Mucosa of stomach (tissue), 1 donor: Measurements from ENCODE around the gene GIMD1.
"Not testable (repeated sequence)": the region's sequence is repeated elsewhere in the genome, so short reads cannot be mapped to it uniquely, and the experiment has no call there.

ENCODE experiments used
- H3K27me3 ChIP-seq: one replicate; pipeline ENCODE4 v1.7.0; 2013; ENCODE audit warnings: mild to moderate bottlenecking, low read length; ENCODE audit not compliant: control insufficient read depth, insufficient read depth
- H3K36me3 ChIP-seq: one replicate; pipeline ENCODE4 v1.7.0; 2013; ENCODE audit warnings: low read length; ENCODE audit not compliant: control insufficient read depth, insufficient read depth
- H3K4me1 ChIP-seq: one replicate; pipeline ENCODE4 v1.7.0; 2013; ENCODE audit warnings: mild to moderate bottlenecking, low read length; ENCODE audit not compliant: control insufficient read depth, insufficient read depth
- H3K4me3 ChIP-seq: one replicate; pipeline ENCODE4 v1.7.0; 2013; ENCODE audit warnings: low read length
- H3K9ac ChIP-seq: one replicate; pipeline ENCODE4 v1.7.0; 2013; ENCODE audit warnings: mild to moderate bottlenecking, low read length, moderate library complexity
- H3K9me3 ChIP-seq: one replicate; pipeline ENCODE4 v1.7.0; 2013; ENCODE audit warnings: mild to moderate bottlenecking, low read length, moderate library complexity; ENCODE audit not compliant: control insufficient read depth
- donor health status: Pancreatic carcinoma.

GIMD1 gene

GRCh38 chr4:106368678-106369077, at the start of gene GIMD1:
GIMD1 (minus strand) TSS chr4:106368778; CDS start chr4:106367435, 1,343 bp downstream.
- Histone ChIP-seq H3K36me3 (no peaks in the 10 kb centered on the region), H3K4me3 (no peak within 1 kb of the TSS)

DNA sequence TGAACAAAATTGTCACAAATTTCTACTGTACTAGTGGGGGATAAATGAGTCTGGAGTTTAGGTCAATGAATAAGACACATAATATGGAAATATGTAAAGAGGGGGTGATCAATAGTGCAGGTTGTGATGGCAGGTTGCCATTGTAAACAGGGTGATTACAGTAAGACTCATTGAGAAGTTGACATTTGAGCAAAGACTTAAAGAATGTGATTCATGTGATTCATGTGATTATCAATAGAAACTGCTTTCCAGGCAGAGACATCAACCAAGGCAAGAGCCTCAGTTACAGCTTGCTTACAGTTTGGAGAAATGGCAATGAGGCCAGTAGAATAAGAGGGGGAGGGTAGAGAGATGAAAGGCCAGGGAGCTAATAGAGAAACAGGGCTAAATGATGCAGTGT, 45.8 kb upstream of the GIMD1 start:
- Histone ChIP-seq H3K4me1 (no peaks in the 10 kb centered on the region), H3K4me3 (no peak overlapping the region), H3K36me3 (no peaks in the 10 kb centered on the region), H3K9me3 (no peaks in the 10 kb centered on the region), H3K27me3 (no peaks in the 10 kb centered on the region), H3K9ac (no peak overlapping the region)

More at GRCh38 chr4:106368678-106369077, at the start of gene GIMD1:
- Histone ChIP-seq H3K9ac (no peak within 1 kb of the TSS), H3K27me3 (no peaks in the 10 kb centered on the region), H3K4me1 (no peaks in the 10 kb centered on the region), H3K9me3 (no peaks in the 10 kb centered on the region)

DNA sequence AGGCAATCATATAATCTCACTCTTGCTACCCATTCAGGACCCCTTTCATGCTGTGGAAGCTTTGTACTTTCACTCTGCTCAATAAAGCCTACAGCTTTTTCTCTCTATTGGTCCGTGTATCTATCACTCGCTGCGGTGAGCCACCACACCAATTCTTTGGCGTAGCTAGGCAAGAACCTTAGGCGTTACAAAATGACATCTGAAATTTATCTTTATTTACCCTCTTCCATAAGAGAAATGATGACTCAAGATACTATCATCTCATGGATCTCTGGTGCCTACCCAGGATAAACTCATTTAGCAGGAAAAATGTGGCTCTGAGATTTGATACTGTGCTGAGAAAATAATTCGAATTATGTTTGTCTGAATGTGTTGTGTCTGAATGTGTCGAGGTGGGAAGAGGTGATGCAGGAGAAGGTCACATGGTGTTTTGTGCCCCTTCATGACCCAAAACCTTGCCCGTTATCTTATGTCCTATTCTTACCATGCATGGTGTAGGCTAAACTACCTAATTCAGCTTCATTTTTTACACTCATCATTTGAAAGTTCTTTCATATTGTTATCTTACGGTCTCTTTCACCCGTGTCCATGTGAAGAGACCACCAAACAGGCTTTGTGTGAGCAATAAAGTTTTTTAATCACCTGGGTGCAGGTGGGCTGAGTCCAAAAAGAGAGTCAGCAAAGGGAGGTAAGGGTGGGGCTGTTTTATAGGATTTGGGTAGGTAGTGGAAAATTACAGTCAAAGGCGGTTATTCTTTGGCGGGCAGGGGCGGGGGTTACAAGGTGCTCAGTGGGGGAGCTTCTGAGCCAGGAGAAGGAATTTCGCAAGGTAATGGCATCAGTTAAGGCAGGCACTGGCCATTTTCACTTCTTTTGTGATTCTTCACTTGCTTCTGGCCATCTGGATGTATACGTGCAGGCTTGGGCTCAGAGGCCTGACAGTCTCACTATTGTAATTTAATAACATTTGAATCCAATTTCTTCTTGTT, 41.6 kb upstream of the GIMD1 start:
- Histone ChIP-seq H3K36me3 (no peaks in the 10 kb centered on the region), H3K4me1 (no peaks in the 10 kb centered on the region), H3K4me3 (no peak overlapping the region), H3K9me3 (no peaks in the 10 kb centered on the region), H3K27me3 (no peaks in the 10 kb centered on the region), H3K9ac (no peak overlapping the region)

- H3K9ac ChIP-seq, H3K9me3 ChIP-seq, H3K27me3 ChIP-seq, H3K36me3 ChIP-seq, H3K4me3 ChIP-seq, H3K4me1 ChIP-seq: not testable (repeated sequence)
Observed at GRCh38 chr4:106408004-106408403, 39.4 kb upstream of the GIMD1 start.

DNA sequence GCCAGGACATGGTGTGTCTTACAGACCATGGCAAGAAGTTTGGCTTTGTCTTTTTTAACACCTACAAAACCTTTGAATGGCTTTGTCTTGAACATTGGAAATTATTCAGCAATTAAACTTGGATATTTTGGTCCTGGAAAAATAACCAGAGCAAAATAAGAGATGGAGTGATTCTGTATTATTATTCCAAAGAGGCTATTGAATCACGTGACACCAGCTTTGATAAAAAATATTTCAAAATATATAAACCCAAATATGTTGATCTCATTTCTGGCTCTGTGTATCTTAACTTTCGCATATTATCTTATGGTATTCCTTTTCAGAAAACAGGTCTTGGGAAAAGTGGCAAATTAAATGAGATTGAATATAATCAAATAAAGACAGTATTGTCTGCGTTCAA, 32.6 kb upstream of the GIMD1 start:
- H3K4me1 ChIP-seq, result no peaks in the 10 kb centered on the region
- H3K9me3 ChIP-seq, result no peaks in the 10 kb centered on the region
- no peak overlapping the region for H3K9ac ChIP-seq
- no peak overlapping the region for H3K4me3 ChIP-seq
- H3K36me3 ChIP-seq, result no peaks in the 10 kb centered on the region
- H3K27me3 ChIP-seq, result no peaks in the 10 kb centered on the region

DNA sequence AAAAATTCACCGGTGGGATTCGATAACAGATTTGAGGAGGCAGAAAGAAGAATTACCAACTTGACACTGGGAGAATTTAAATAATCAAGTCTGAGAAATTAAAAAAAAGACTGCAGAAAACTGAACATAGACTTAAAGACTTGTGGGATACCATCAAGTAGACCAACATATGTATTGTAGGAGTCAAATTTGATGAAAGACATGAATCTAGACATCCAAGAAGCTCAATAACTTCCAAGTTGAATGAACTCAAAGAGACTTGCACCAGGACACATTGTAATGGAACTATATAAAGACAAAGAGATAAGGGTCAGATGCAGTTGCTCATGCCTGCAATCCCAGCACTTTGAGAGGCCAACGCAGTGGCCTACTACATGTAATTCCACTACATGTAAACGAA, 30.3 kb upstream of the GIMD1 start:
- not testable (repeated sequence) for H3K9ac ChIP-seq, H3K36me3 ChIP-seq, H3K9me3 ChIP-seq, H3K4me1 ChIP-seq, H3K27me3 ChIP-seq, H3K4me3 ChIP-seq

DNA sequence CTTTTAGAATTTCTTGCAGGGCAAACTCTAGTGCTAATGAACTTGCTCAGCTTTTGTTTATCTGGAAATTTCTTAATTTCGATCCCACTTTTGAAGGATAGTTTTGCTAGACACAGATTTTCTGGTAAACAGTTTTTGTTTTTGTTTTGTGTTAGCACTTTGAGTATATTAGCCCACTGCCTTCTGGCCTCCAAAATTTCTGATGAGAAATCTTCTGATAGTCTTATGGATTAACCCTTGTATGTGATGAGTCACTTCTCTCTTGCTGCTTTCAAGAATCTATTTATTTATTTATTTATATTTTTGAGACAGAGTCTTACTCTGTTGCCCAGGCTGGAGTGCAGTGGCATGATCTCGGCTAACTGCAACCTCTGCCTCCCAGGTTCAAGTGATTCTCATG, 27.0 kb upstream of the GIMD1 start:
- Histone ChIP-seq H3K9me3 (no peaks in the 10 kb centered on the region), H3K4me1 (no peaks in the 10 kb centered on the region), H3K4me3 (no peak overlapping the region), H3K36me3 (no peaks in the 10 kb centered on the region), H3K27me3 (no peaks in the 10 kb centered on the region), H3K9ac (no peak overlapping the region)

DNA sequence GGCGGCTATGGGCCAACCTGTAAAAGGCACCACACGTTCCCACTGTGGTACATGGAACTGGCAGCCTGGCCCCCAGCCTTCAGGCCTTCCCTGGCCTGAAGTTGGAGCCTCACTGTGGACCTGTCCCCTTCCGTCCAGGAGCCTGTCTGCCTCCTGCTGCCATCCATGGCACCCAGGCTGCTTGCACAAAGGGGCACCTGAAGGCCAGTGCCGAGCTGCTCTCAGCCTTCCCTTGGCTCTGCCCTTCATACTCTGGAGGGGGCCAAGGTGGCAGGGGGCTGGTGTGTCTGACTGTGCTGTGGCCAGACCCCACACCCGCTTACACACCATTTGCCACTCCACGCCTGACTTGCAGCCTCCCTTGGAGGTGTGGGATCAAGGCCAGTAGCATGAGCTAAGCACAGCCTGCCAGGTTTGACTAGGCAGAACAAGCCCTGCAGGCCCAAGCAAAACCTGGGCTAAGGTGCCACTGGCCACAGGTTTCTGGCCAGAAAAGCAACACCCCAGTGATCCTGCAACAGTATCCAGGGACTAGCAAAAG, 17.3 kb upstream of the GIMD1 start:
- no peak overlapping the region for H3K4me3 ChIP-seq
- no peaks in the 10 kb centered on the region for H3K4me1 ChIP-seq

GRCh38 chr4:106384878-106385277, 16.3 kb upstream of the GIMD1 start:
- H3K4me1 ChIP-seq, result no peaks in the 10 kb centered on the region
- H3K4me3 ChIP-seq, result no peak overlapping the region
- no peaks in the 10 kb centered on the region for H3K9me3 ChIP-seq
- H3K36me3 ChIP-seq, result no peaks in the 10 kb centered on the region
- H3K9ac ChIP-seq, result no peak overlapping the region
- H3K27me3 ChIP-seq, result no peaks in the 10 kb centered on the region

More for the DNA sequence above, 17.3 kb upstream of the GIMD1 start:
- Histone ChIP-seq H3K27me3 (no peaks in the 10 kb centered on the region), H3K9me3 (no peaks in the 10 kb centered on the region), H3K36me3 (no peaks in the 10 kb centered on the region), H3K9ac (no peak overlapping the region)

DNA sequence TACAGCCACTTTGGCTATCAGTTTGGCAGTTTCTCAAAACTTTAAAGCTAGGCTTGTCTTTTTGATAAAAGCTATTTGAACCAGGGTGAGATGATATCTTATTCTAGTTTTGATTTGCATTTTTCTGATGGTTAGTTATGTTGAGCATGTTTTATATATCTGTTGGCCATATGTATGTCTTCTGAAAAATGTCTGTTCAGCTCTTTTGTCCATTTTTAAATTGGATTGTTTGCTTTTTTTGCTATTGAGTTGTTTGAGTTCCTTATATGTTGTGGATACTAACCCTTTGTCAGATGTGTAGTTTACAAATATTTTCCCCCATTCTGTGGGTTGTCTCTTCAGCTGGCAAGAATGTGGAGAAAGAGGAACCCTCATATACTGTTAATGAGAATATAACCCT, 11.6 kb upstream of the GIMD1 start:
- Histone ChIP-seq H3K27me3 (no peaks in the 10 kb centered on the region), H3K36me3 (no peaks in the 10 kb centered on the region)

DNA sequence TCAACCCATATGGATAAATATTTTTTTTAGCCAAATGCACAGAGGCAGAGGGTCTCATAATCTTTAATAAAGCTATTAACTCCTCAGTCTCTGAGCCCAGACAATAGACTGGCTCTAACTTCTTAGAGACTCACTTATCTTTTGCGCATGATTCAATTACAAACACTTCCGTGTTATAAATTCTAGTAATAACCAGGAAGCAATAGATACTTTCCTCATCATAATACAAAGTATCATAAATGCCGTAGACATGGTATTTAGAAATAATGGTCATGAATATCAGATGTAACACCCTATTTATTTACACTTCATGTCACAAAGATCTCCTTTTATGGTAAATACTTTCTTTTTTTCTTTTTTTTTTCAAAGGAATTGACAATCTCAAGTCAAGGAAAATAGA, 4.4 kb upstream of the GIMD1 start:
- Histone ChIP-seq H3K9me3 (no peaks in the 10 kb centered on the region), H3K36me3 (no peaks in the 10 kb centered on the region), H3K27me3 (no peaks in the 10 kb centered on the region), H3K9ac (no peak overlapping the region), H3K4me1 (no peaks in the 10 kb centered on the region), H3K4me3 (no peak overlapping the region)

More for the DNA sequence above, 11.6 kb upstream of the GIMD1 start:
- Histone ChIP-seq H3K4me1 (no peaks in the 10 kb centered on the region), H3K9ac (no peak overlapping the region), H3K9me3 (no peaks in the 10 kb centered on the region), H3K4me3 (no peak overlapping the region)

- no peaks in the 10 kb centered on the region for H3K4me1 ChIP-seq
- H3K4me3 ChIP-seq, result no peak overlapping the region
- H3K36me3 ChIP-seq, result no peaks in the 10 kb centered on the region
- no peak overlapping the region for H3K9ac ChIP-seq
- H3K9me3 ChIP-seq, result no peaks in the 10 kb centered on the region
- no peaks in the 10 kb centered on the region for H3K27me3 ChIP-seq
Observed at GRCh38 chr4:106371161-106371560, 2.6 kb upstream of the GIMD1 start.
